GM19099 (cell line): ENCODE measurements around the gene PPM1L.

ENCODE experiments used
- POLR2A ChIP-seq: IDR thresholded peaks from 3 replicates; pipeline ENCODE4 v1.6.1; 2011; ENCODE audit warnings: low read depth; ENCODE audit not compliant: insufficient read length; ENCODE audit errors: extremely low read depth

Gene PPM1L

DNA sequence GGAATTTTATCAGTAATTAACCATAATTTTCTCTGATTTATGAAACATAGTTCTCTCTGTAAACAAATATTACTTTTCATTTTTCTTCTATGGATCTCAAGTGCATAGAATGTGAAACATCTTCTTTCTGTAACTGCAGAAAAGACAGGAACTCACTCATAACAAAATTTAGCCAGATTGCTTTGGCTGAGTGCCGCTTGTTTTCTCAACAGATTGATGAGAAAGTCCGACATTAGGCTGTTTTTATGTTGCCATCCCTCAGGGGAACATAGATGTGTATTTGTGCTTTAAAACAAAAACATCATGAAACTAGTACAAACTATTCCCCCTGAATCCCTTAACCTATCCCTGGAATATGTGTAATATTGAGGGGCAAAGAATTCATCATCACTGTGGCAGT is 194.9 kb downstream of the PPM1L start:
- no peak for TF ChIP-seq POLR2A

DNA sequence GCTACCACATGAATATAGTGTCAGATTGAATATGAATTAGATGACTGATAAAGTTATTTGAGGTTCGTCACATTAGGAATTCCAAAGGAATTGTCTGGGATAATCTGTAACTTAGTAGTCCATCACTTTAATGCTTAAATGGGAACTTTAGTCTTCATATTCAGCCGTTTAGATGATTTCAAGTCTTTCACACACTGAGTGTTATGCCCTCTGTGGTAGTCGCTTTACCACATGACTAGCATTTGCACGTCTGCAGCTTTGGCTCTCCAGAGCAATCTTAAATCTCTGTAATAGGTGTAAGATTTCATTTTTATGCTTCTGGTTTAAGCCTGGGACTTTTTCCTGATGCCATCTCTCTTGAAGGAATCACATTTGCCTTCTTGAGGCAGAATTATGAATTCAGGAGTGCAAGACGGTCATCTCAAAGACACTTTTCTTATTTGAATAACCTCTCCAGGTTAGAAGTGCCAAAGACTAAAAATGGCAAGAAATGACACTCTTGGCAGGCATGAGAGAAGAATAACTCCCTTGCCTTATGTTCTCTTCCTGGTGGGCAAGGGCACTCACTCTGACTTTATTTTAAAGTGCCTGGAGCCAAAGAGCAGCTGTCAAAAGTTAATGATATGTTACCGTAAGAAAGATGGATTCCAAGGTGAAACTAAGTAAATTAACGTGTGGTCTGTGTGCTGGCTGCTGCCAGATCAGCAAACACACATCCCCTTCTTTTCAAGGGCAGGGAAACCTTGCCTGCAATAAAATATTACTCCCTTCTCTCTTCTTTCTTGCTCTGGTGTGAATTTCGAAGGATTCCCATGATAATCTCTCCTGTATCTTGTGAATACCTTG is 195.8 kb downstream of the PPM1L start:
- no peak for TF ChIP-seq POLR2A

DNA sequence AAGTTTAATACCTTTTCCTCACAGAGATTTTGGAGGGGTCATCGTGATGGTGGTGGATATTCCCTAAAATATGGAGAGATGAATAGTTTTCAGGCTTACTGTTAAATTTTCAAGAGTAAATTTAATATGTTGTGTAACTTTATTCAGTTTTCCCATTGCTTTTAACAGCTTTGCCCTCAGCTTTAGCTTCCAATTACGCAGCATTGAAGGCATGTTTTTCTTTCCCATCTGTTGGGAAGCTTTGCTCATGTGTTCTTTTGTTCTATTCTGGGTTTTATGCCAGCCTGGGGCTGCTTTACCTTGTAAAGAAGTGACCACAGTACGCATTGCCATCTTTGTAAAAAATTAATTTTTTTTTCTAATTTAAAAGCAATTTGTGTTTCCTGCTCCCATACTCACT is 197.7 kb downstream of the PPM1L start:
- no peak for TF ChIP-seq POLR2A

DNA sequence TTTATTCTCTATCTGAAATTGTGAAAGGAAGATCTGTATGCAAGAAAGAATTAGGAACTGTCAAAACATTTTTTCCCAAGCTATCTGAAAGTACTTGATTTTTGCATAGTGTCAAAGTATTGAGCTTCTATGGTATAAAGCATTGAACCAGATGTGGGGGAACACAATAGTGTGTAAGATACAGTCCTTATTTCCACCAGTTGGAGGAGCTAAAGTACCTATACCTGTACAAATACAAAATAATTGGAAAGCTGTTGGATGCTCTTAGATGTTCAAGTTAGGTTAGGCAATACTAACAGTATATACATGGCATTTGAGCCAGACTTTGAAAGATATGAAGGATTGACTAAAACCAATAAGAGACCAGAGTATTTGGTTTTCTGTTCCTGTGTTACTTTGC is 200.8 kb downstream of the PPM1L start:
- no peak for TF ChIP-seq POLR2A

DNA sequence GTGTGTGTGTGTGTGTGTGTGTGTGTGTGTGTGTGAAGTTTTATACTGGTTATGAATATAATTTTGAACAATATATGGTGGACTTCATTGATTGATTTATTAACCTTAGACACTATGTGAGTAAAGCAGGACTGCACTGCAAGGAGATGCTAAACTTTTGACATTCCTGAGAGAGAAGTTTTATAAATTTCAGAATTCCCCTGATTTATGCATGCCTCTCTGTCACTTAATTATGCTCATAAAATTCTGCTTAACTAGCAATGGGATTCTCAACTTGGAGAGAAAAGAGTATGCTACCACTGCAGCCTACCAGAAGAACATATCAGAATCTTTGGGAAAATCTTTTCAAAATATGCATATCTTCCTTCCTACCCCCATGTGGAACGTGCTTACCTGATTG is 204.5 kb downstream of the PPM1L start:
- TF ChIP-seq POLR2A = no peak

DNA sequence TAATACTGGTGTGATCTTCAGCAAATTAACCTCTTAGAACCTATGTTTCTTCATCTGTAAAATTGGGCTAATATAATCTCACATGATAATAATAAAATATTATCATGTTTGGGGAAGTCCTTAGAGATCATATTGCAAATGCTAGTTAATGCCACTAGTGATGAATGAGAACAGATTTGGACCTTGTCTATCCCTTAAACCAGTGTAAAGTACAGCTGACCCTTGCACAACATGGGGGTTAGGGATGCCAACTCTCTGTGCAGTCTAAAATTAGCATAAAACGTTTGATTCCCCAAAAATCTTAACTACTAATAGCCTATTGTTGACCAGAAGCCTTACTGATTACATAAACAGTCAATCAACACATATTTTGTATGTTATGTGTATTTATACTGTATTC is 207.9 kb downstream of the PPM1L start:
- no peak for TF ChIP-seq POLR2A

DNA sequence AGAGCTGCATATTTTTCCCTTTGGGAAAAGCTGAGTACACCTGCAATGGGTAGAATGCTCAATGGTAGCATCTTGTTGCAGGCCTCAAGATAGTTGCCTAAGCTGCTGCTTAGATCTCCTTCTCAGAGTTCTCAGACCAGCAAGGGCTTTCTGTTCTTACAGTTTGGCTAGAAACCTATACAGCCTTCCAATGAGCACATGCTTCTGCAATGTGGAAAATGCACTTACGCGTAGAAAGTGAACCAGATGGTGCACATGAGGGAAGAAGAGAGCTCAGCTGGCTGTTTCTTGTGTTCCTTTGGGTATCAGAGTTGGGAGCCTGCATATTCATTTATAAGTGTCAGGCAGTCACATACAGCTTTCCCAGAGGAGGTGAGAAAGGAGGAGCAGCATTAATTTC is 212.7 kb downstream of the PPM1L start:
- TF ChIP-seq POLR2A = no peak

DNA sequence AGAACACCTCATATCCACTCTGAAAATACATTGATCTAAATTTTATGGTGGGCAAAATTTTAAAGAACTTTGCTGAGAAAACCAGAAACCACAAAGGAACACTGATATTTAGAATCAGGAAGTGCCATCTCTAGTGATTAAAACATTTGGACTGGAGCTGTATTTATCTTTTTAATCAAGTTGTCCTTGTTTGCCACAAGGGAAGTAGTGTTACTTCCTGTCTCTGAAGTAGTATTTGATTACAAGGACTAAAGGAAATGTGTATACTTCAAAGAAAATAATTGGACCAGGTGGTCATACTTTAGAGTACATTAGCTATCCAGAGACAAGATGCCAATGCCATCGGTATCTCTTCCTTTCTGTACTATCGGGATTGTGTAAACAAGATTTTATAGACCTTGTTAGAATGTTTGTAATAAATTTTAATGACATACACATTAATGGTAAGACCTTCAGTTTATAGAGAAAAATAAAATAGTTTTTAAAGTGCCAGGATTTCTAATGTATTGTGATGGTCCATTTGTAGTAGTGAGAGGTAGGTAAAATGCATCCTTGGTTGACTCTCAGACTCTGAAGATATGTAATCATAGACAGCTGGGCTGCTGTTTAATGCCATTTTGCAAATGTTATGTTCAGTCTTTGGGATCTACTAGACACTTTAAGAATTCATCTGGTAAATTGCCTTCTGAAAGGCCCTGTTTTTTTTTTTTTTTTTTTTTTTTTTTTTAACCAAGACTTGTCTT is 217.2 kb downstream of the PPM1L start:
- no peak for TF ChIP-seq POLR2A

DNA sequence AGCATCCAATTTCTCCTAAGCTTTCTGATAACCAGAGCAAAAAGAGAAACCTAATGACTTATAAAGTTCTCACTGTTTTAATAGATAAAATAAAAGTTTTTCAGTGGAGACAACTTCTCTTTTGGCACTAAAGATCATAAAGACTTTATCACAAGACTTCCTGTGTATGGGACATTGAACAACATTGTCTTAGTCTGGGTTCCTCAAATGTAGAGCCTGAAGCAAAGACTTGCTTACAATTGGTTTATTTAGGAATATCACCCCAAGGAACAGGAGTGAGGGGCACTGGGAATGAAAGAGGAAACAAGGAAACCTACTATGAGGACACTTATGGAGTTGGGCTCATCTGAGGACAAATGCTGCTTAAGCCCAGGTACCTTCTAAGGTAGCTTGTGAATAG is 221.7 kb downstream of the PPM1L start:
- TF ChIP-seq POLR2A = no peak

DNA sequence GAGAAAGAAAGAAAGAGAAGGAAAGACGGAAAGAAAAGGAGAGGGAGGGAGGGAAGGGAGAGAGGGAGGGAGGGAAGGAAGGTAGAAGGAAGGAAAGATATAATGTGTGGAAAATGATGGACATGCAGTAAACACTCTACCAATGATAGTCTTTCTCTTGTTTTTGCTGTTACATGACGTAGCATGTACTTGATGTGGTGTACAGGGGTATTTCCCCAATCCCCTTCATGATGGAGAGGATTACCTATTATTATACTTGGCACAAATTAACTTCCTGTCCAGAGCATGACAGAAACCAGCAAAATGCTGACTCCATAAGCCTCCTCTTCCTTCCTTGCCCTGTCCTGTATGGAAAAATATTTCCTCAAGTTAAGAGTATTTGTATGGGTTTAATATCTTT is 224.7 kb downstream of the PPM1L start:
- TF ChIP-seq POLR2A = no peak

DNA sequence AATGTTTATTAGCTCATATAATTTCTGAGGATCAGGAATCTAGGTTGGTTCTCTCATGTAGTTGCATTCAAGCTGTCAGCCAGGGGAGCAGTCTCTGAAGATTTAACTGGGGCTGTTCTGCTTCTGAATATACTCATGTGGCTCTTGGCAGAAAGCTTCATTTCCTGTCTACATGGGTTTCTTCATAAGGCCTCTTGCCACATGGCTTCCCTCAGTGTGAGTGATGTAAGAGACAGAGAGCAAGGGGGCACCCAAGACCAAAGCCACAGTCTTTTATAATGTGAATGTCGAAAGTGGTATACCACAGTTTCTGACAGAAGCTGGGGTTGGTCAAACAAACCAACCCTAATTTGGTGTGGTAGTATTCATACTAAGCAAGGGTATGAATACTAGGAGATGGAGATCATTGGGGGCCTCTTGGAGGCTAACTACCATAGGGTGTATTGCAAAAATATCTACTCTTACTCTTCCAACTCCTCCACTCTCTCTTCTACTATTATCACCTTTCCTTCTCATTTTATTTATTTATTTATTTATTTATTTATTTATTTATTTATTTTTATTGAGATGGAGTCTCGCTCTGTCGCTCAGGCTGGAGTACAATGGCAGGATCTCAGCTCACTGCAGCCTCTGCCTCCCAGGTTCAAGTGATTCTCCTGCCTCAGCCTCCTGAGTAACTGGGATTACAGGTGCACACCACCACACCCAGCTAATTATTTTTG is 225.3 kb downstream of the PPM1L start:
- no peak for TF ChIP-seq POLR2A

DNA sequence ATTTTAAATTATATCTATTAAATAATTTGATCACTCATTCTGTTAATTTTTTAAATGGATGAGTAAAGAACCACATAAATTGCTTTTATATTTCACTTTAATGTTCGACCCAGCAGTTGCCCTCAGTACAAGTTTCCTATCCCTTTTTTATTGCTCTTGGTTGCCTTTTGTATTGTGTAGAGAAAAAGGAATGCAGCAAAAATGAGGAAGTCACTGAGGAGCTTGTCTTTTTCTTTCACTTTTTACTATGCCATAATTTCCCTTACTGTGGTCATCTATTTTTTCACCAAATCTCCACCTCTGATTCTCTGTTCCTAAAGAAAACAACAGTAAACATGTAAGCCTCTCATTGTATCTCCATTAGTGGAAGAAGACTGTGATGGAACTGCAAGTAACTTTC is 226.5 kb downstream of the PPM1L start:
- TF ChIP-seq POLR2A = no peak

DNA sequence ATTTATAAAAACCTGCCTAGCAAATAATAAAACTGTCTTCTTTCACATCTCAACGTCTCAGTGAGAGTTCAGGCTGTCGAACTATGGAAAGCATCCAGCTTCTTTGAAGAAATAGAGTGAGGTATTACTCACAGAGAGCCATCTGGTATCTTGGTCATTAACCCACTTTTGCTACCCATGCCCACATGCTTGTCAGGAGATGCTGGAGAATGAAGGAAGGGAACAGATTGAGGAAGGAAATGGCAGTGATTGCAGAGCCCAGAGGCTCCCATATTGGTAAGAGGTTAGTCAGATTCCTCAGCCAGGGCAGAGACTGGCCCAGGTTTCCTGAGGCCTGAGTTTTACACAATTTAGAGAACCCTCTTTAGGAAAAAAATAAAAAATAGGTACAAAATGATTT is 230.0 kb downstream of the PPM1L start:
- no peak for TF ChIP-seq POLR2A

DNA sequence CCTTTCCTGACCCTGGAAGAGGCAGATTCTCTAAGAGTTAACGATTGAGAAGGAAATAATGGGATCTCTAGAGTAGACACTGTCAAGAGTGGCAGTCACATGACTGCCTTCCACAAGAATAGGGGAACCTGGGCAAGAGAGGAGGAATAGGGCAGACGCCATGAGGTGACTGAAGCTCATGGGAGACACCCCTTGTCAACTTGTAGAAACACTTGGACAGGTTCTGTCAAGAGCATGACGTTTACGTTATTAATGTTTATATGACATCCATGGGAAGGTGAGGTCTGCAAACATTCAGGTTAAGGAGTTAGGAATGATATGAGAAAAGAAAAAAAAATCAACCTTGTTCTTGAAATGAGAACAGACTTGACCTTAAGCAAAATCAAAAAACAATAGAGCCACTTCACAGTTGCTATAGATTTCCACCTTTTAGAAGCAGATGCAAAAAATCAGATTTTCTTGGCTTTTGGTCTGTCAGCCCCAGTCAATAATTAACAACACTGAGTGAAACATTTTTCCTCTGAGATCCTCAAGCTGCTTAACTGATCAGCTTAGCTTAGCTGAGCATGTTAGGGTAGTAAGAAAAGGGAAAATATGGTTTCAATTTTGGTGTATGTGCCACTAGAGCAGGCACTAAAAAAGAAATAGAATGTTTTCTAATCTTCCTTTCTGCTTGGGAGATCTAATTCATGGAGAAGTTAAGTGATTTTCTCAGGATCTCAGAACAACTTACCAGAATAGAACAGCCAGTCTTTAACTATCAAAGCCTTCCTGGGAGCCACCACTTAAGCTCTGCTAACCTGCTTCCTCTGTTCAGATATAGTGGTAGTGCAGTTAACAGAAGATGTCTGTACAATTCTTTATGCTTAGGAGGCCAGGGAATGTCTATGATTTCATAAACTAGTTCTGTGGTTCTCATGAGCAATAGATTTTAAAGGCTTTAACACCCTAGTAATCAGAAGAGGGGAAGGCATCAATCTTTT is 232.2 kb downstream of the PPM1L start:
- TF ChIP-seq POLR2A = no peak

DNA sequence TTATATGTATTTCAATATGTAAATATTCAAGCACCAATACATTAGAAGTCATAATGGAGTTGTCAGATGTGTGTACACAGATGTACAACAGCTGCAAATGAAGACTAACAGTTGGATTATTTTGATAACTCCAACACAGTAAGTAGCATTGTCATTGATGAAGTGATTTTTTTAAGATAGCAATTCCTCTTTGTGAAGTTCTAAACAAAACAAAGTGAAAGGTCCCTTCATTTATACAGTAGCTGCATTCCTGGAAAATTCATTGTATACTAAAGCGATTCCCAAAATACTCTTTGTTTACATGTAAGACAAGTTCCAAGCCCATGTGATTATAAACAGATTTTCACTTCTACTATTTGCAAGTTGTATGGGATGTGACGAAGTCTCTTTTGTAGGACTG is 234.4 kb downstream of the PPM1L start:
- TF ChIP-seq POLR2A = no peak

DNA sequence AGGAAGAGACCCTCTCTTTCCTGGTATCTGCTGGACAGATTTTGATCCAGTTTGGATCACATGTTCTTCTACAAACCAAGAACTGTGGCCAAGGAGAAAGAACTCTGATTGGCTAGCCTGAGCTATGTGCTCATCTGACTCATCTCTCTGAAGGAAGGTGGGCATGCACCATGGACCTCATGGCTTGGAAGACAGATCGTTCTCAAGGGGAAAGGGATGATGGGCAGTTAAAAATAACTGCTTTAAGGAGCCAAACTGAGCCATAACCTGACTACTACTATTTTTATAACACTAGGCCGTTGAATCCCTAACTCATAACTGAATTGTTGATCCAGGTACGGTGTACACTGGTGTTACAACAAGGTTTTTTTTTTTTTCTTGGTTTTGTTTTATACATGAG is 236.7 kb downstream of the PPM1L start:
- no peak for TF ChIP-seq POLR2A
